ENCODE data around the gene XBP1. TPM values are rescaled to one million over a fixed set of nuclear protein-coding genes. Genes with fewer than 3 reads are reported as not detected.
"Not testable (repeated sequence)": the region's sequence is repeated elsewhere in the genome, so short reads cannot be mapped to it uniquely, and the experiment has no call there.

The XBP1 gene
- total RNA-seq, 8 experiments from 2014 or later: 48.5 to 253 (median 99.5) TPM

GRCh38 chr22:28774378-28774777, 26.0 kb downstream of the XBP1 start:
- H3K27ac ChIP-seq: no peak overlapping the region
- in situ Hi-C loops (cut with MboI; ENCODE audit: low pct_unique_long_range_greater_than_20kb in 2 of 9, low sequenced_read_pairs in 9 of 9, unreplicated experiment in 9 of 9): loop anchor here in 1 of 9 experiments (25.0 kb wide), 1 partner anchor 88 kb away; no protein-coding TSS in a partner anchor
- H3K4me3 ChIP-seq: no peak overlapping the region
- WGBS, 10 experiments: 86 to 100% (median 100%) methylated on average over 1 of the region's 1 CpG; no CpG with 5 or more reads in 6 of the 10 experiments
- no peak for ATAC-seq (replicated peaks in 6 of 8)
- H3K4me1 ChIP-seq (replicated peaks in 1 of 2): peaks cover 0 to 3% of the 10 kb centered on the region in 2 donors

- in situ Hi-C loops (cut with MboI; ENCODE audit: low pct_unique_long_range_greater_than_20kb in 2 of 9, low sequenced_read_pairs in 9 of 9, unreplicated experiment in 9 of 9): loop anchor here in 1 of 9 experiments (25.0 kb wide), 1 partner anchor 89 kb away; no protein-coding TSS in a partner anchor
- peaks cover 0 to 3% of the 10 kb centered on the region in 2 donors for H3K4me1 ChIP-seq (replicated peaks in 1 of 2)
- no peak for ATAC-seq (replicated peaks in 6 of 8)
- H3K27ac ChIP-seq: no peak overlapping the region
- WGBS, 10 experiments: 0 to 67% (median 11%) methylated on average over 1 to 10 of the region's 10 CpGs; no CpG with 5 or more reads in 1 of the 10 experiments
- H3K4me3 ChIP-seq: peak overlapping the region; percentile 83 to 96 (median 89)
Observed at GRCh38 chr22:28773461-28773867, 26.9 kb downstream of the XBP1 start.

- in situ Hi-C loops (cut with MboI; ENCODE audit: low pct_unique_long_range_greater_than_20kb in 2 of 9, low sequenced_read_pairs in 9 of 9, unreplicated experiment in 9 of 9): loop anchor here in 1 of 9 experiments (25.0 kb wide), 1 partner anchor 89 kb away; no protein-coding TSS in a partner anchor
- ATAC-seq (replicated peaks in 6 of 8): peak; percentile 85 to 97 (median 94)
- Histone ChIP-seq H3K4me3 (peak within 1 kb of the TSS; percentile 83 to 96 (median 89)), H3K27ac (peak within 1 kb of the TSS; percentile 93 to 99), H3K4me1 (replicated peaks in 1 of 2) (peaks cover 0 to 3% of the 10 kb centered on the region in 2 donors)
- 0 to 1% (median 0%) methylated on average over 1 to 9 of the region's 92 CpGs; no CpG with 5 or more reads in 5 of the 10 experiments for WGBS, 10 experiments
Observed at GRCh38 chr22:28772633-28773460, 27.5 kb downstream of the XBP1 start, which contains the start of gene CCDC117. Gene CCDC117 (plus strand): TSS chr22:28772695. CDS start chr22:28772850, 155 bp downstream.

- in situ Hi-C loops (cut with MboI; ENCODE audit: low pct_unique_long_range_greater_than_20kb in 2 of 9, low sequenced_read_pairs in 9 of 9, unreplicated experiment in 9 of 9): loop anchor here in 1 of 9 experiments (25.0 kb wide), 1 partner anchor 91 kb away; no protein-coding TSS in a partner anchor
- no peak for ATAC-seq (replicated peaks in 6 of 8)
- H3K27ac ChIP-seq: no peak overlapping the region
- WGBS, 10 experiments: 65 to 100% (median 79%) methylated on average over 2 to 3 of the region's 5 CpGs; no CpG with 5 or more reads in 4 of the 10 experiments
- H3K4me3 ChIP-seq: no peak overlapping the region
- peaks cover 0 to 3% of the 10 kb centered on the region in 2 donors for H3K4me1 ChIP-seq (replicated peaks in 1 of 2)
Observed at GRCh38 chr22:28771195-28771791, 29.1 kb downstream of the XBP1 start.

GRCh38 chr22:28769394-28770085, 30.8 kb downstream of the XBP1 start:
- no peak for ATAC-seq (replicated peaks in 6 of 8)
- 61 to 100% (median 92%) methylated on average over 1 to 14 of the region's 14 CpGs; no CpG with 5 or more reads in 1 of the 10 experiments for WGBS, 10 experiments
- in situ Hi-C loops (cut with MboI; ENCODE audit: low pct_unique_long_range_greater_than_20kb in 2 of 9, low sequenced_read_pairs in 9 of 9, unreplicated experiment in 9 of 9): loop anchor here in 1 of 9 experiments (25.0 kb wide), 1 partner anchor 93 kb away; no protein-coding TSS in a partner anchor
- H3K4me1 ChIP-seq (replicated peaks in 1 of 2): peaks cover 0 to 3% of the 10 kb centered on the region in 2 donors
- no peak overlapping the region for H3K4me3 ChIP-seq
- H3K27ac ChIP-seq: no peak overlapping the region

- Histone ChIP-seq H3K4me3 (no peak overlapping the region), H3K4me1 (replicated peaks in 1 of 2) (peaks cover 0 to 3% of the 10 kb centered on the region in 2 donors), H3K27ac (no peak overlapping the region)
- in situ Hi-C loops (cut with MboI; ENCODE audit: low pct_unique_long_range_greater_than_20kb in 2 of 9, low sequenced_read_pairs in 9 of 9, unreplicated experiment in 9 of 9): loop anchor here in 1 of 9 experiments (25.0 kb wide), 1 partner anchor 93 kb away; no protein-coding TSS in a partner anchor
- ATAC-seq (replicated peaks in 6 of 8): no peak
- 0 to 100% (median 94%) methylated on average over 1 to 6 of the region's 6 CpGs; no CpG with 5 or more reads in 3 of the 10 experiments for WGBS, 10 experiments
Observed at GRCh38 chr22:28768701-28769393, 31.5 kb downstream of the XBP1 start.

GRCh38 chr22:28766628-28767027, 33.7 kb downstream of the XBP1 start:
- in situ Hi-C loops (cut with MboI; ENCODE audit: low pct_unique_long_range_greater_than_20kb in 2 of 9, low sequenced_read_pairs in 9 of 9, unreplicated experiment in 9 of 9): loop anchor here in 1 of 9 experiments (25.0 kb wide), 1 partner anchor 96 kb away; no protein-coding TSS in a partner anchor
- H3K4me3 ChIP-seq: no peak overlapping the region
- H3K4me1 ChIP-seq (replicated peaks in 1 of 2): no peaks in the 10 kb centered on the region
- H3K27ac ChIP-seq: no peak overlapping the region
- no peak for ATAC-seq (replicated peaks in 6 of 8)
- WGBS, 10 experiments: 60 to 100% (median 81%) methylated on average over 1 to 3 of the region's 3 CpGs; no CpG with 5 or more reads in 3 of the 10 experiments

- not testable (repeated sequence) for H3K27ac ChIP-seq; ATAC-seq (replicated peaks in 6 of 8); H3K4me1 ChIP-seq (replicated peaks in 1 of 2); H3K4me3 ChIP-seq
- WGBS, 10 experiments: 40 to 100% (median 81%) methylated on average over 1 to 3 of the region's 4 CpGs; no CpG with 5 or more reads in 4 of the 10 experiments
- in situ Hi-C loops (cut with MboI; ENCODE audit: low pct_unique_long_range_greater_than_20kb in 2 of 9, low sequenced_read_pairs in 9 of 9, unreplicated experiment in 9 of 9): loop anchor here in 1 of 9 experiments (25.0 kb wide), 1 partner anchor 100 kb away; no protein-coding TSS in a partner anchor
Observed at GRCh38 chr22:28762000-28762399, 38.4 kb downstream of the XBP1 start.

- in situ Hi-C loops (cut with MboI; ENCODE audit: low pct_unique_long_range_greater_than_20kb in 2 of 9, low sequenced_read_pairs in 9 of 9, unreplicated experiment in 9 of 9): loop anchor here in 1 of 9 experiments (25.0 kb wide), 1 partner anchor 101 kb away; no protein-coding TSS in a partner anchor
- Histone ChIP-seq H3K4me1 (replicated peaks in 1 of 2) (no peaks in the 10 kb centered on the region), H3K4me3 (no peak overlapping the region), H3K27ac (no peak overlapping the region)
- ATAC-seq (replicated peaks in 6 of 8): no peak
- 69 to 100% (median 99%) methylated on average over 3 to 6 of the region's 10 CpGs; no CpG with 5 or more reads in 6 of the 10 experiments for WGBS, 10 experiments
Observed at GRCh38 chr22:28761449-28761755, 39.0 kb downstream of the XBP1 start.

- no peak overlapping the region for H3K4me3 ChIP-seq
- no peaks in the 10 kb centered on the region for H3K4me1 ChIP-seq (replicated peaks in 1 of 2)
- 0 to 67% (median 33%) methylated on average over 1 to 2 of the region's 3 CpGs; no CpG with 5 or more reads in 4 of the 10 experiments for WGBS, 10 experiments
- no peak for ATAC-seq (replicated peaks in 6 of 8)
- in situ Hi-C loops (cut with MboI; ENCODE audit: low pct_unique_long_range_greater_than_20kb in 2 of 9, low sequenced_read_pairs in 9 of 9, unreplicated experiment in 9 of 9): loop anchor here in 1 of 9 experiments (25.0 kb wide), 1 partner anchor 102 kb away; no protein-coding TSS in a partner anchor
- H3K27ac ChIP-seq: no peak overlapping the region
Observed at GRCh38 chr22:28759861-28760560, 40.4 kb downstream of the XBP1 start.

- in situ Hi-C loops (cut with MboI; ENCODE audit: low pct_unique_long_range_greater_than_20kb in 2 of 9, low sequenced_read_pairs in 9 of 9, unreplicated experiment in 9 of 9): loop anchor here in 1 of 9 experiments (25.0 kb wide), 1 partner anchor 108 kb away; no protein-coding TSS in a partner anchor
- H3K4me3 ChIP-seq; H3K27ac ChIP-seq; ATAC-seq (replicated peaks in 6 of 8); H3K4me1 ChIP-seq (replicated peaks in 1 of 2): not testable (repeated sequence)
- 96 to 100% (median 100%) methylated on average over 1 to 3 of the region's 3 CpGs; no CpG with 5 or more reads in 4 of the 10 experiments for WGBS, 10 experiments
Observed at GRCh38 chr22:28754512-28754911, 45.9 kb downstream of the XBP1 start.

All from motor neuron (in vitro differentiated cells).